Dermis microvascular lymphatic vessel endothelial cell (primary cell): Measurements from ENCODE around the gene DACH1. TPM values are rescaled to one million over a fixed set of nuclear protein-coding genes. Genes with fewer than 3 reads are reported as not detected.

Experiments used
- DNase-seq, 2 donors: peaks; one replicate each; pipeline versions ENCODE4 v3.0.0 to v3.0.0-alpha.2; 2010; ENCODE audit warnings: low read depth in 2 of 2
- total RNA-seq: library from RNA; depleted of rRNA; stranded (reverse); fragments of >200 nt; gene quantifications from 2 replicates; pipeline ENCODE4 v1.2.1, GENCODE V29; 2014

Gene DACH1
- total RNA-seq, 1 donor from 2014 or later = 0.51 TPM

- DNase-seq = no peak
Measured at GRCh38 chr13:71704656-71705055, 162.3 kb downstream of the DACH1 start.

GRCh38 chr13:71703138-71703537, 163.9 kb downstream of the DACH1 start:
- DNase-seq = no peak

GRCh38 chr13:71702253-71702652, 164.8 kb downstream of the DACH1 start:
- no peak for DNase-seq

DNA sequence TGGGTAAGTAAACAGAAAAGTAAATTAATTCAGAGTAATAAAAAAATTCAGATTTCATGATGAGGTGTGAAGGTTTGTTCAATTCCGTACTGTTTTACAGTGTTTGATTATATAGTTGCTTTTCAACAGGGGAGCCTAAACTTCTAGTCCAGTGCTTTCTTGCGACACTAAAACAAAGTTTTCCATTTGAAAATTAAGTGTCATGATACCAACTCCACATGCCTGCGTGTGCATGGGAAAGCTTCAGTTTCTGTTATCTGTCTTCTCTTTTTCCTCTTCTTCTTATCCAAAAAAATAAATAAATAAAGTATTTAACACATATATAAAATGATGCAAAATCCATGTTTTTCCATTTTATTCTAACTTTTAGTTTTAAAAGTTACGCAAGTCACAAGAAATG, 165.3 kb downstream of the DACH1 start:
- DNase-seq = no peak

DNA sequence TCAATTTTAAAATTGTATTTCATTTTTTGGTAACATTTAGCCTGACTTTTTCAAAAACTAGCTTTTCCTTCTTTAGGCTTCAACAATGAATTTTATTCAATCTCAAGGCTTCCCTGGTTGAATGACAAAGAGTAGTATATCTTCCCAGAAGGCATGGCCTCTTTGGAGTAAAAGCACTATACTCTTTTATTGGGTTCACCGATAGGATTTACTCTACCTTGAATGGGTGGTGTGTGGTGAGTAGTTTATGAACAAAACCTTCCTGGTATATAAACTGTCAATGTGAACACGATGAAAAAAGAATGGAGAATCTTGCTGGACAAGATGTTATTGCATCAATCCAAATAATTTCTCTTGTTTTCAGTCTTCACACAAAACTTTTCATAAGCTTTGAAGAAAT, 167.7 kb downstream of the DACH1 start:
- no peak for DNase-seq

- no peak for DNase-seq
Measured at GRCh38 chr13:71695662-71696061, 171.3 kb downstream of the DACH1 start.

DNA sequence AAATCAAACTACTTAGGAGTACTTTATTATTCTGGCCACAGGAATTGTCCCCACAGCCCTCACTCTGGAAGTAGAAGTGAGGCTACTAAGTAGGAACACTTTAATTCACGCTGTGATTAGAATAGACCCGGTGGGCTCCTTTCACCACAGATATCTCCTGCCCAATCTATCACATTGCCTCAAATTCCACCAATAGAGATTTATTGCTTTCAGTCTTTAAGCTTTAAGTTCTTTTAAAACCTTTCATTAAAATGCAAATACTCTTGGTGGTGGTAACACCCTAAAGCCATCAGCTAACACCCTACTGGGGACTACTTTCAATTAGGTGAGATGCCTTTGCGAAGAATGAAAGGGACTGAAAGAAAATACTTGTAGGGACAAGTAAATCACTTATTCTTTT, 181.9 kb downstream of the DACH1 start:
- DNase-seq = no peak

DNA sequence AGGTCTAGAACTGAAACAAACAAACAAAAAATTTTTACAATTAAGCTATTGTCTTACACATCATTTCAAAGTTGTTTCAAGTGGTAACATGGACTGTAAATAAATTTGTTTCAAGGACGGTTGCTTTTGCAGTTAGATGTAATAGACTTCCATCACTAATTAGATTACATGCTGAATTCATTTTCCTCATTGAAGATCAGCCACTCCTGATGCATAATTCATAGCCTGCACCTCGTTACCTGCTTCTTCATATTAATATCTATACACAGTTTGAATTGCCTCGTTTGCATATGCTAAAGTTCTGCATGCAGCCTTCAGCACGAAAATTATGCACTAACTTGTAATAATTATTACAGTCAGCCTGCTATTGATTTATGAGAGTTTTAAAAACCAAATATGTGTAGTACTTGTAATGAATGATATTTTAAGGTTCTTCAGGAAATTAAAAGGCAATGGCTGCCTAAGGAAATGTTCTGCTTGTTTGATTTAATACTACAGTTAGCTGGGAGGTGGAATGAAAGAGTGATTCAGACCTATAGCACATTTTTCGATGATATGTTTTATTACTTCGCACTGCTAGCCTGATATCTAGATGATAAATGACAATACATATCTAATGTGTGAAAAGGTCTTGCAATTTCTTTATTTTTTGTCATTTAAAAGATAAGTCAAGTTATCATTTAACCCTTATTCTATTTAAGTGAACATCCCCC, 184.9 kb downstream of the DACH1 start:
- no peak for DNase-seq

DNA sequence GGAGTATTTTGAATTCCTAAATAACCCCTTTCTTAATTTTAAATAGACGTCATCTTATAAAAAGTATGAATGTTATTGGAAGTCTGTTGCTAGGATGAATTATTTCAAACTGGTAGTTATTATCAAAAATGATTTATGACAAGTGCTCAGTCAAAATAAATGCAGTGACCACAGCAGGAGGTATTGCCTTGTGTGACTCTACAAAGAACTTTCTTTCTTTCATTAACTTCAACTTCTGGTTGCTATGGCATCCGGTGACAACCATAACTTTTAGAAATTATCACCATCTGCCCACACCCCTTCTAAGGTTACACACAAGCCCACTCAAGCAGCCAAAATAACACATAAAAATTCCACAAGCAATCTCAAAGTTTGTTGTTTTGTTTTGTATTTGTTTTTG, 189.9 kb downstream of the DACH1 start:
- no peak for DNase-seq

DNA sequence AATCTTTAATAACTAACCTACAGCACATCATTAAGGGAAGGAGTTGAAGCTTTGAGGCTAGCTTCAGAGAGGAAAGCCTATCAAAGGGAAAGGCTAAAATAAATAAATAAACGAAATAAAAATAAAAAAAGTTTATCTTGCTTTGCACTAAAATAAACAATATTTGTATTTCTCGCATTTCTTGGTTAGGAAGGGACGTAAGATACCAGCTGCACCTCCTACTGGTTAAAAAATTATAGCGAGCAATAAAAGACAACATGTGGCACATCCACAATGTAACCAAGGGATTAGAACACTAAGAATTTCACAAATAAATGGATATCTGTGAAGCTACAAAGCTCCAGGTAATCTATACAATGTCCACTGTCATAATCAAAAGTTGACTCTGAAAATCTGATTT, 194.5 kb downstream of the DACH1 start:
- DNase-seq = peak in 1 of 2 donors; percentile 3

DNA sequence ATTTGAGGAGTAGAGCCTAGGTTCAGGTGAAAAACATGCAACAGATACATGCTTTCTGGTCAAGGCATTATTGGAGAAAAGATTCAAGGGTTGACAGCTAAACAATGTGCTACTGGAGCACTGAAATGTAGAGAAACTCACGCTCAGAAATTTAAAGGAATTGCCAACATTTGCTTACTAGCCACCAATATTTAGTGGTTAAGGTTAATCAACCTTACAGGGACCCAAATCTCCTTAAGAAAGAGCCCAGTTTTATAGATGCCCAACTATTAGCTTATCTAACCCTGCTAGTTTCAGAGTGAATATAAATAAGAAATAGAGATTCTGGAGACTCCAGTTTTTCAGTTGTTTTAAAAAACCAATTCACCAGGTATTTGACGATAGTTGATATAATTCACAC, 203.6 kb downstream of the DACH1 start:
- DNase-seq = no peak

GRCh38 chr13:71661921-71662320, 205.1 kb downstream of the DACH1 start:
- peak in 1 of 2 donors; percentile 87 for DNase-seq

GRCh38 chr13:71659404-71659803, 207.6 kb downstream of the DACH1 start:
- no peak for DNase-seq

- no peak for DNase-seq
Measured at GRCh38 chr13:71645467-71645866, 221.5 kb downstream of the DACH1 start.

- DNase-seq = no peak
Measured at GRCh38 chr13:71644579-71644978, 222.4 kb downstream of the DACH1 start.

- no peak for DNase-seq
Measured at GRCh38 chr13:71643448-71643860, 223.6 kb downstream of the DACH1 start.

- no peak for DNase-seq
Measured at GRCh38 chr13:71638751-71639150, 228.3 kb downstream of the DACH1 start.

GRCh38 chr13:71634602-71635443, 232.2 kb downstream of the DACH1 start:
- no peak for DNase-seq

- DNase-seq = no peak
Measured at GRCh38 chr13:71634182-71634581, 232.8 kb downstream of the DACH1 start.

DNA sequence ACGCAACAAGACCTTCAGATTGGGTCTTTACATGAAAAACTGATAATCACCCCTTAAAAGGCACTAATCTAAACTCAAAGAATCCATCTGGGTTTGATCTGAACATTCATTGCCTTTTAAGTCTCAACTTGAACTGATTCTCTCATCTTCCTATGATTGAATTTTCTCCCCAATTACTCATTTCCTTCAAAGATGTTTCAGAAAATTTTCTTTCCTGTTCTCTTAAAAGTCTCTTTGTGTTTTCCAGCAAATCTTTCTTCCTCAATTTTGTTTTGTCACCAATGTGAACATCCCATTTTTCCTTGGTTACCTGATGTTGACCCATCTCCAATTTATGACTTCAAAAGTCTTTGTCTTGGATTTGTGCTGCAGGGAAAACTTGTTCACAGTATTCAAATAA, 234.3 kb downstream of the DACH1 start:
- peak in 1 of 2 donors; percentile 66 for DNase-seq

- DNase-seq = peak in 1 of 2 donors; percentile 12
Measured at GRCh38 chr13:71632206-71632605, 234.8 kb downstream of the DACH1 start.

DNA sequence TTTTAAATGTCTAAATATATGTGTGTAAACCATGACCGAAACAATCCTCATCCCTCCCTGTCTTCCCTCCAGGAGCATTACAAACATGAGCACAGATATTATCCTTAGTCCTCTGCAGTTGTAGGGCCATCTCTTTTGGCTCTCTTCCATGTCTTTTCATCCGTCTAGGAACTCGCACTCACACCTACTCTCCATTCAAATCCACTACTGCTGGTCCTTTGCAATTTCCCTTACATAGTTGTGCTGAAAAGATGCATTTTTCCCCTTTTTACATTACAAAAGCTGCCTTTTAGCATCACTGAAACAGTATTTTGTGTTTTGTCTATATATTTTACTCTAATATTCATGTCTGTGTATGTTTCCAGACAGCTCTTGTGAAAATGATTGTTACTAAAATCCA, 237.8 kb downstream of the DACH1 start:
- no peak for DNase-seq
